ENCODE data around the gene PBX3. TPM values are rescaled to one million over a fixed set of nuclear protein-coding genes. Genes with fewer than 3 reads are reported as not detected.
A peak's percentile ranks its signal among the peaks of the same experiment; 100 is the strongest.

PBX3 gene
- total and polyA plus RNA-seq, 10 of the 15 experiments (the other 5 are each of a cell fraction or from before 2014, with no cell fraction given) = 6.7 to 146 (median 22.2) TPM

- TF ChIP-seq ZNF687 (IDR thresholded peaks at IDR 0.05) (0 out of 2 replicates have a peak, but pooled peaks have one; percentile 37), EZH2 (IDR thresholded peaks at IDR 0.05; ENCODE audit: borderline replicate concordance, control insufficient read depth, low read depth, low read length) (no peak), POLR2AphosphoS2 (IDR thresholded peaks at IDR 0.05; ENCODE audit: low read depth, low read length) (0 out of 2 replicates have a peak, but pooled peaks have one; percentile 47), POLR2AphosphoS5 (IDR thresholded peaks at IDR 0.05; ENCODE audit: low read length) (peak; percentile 60), NFYB (IDR thresholded peaks at IDR 0.05; ENCODE audit: insufficient read depth, low read depth, low read length) (no peak), GATAD2B (conservative IDR thresholded peaks at IDR 0.05; ENCODE audit: low read depth) (no peak), SMARCA5 (IDR thresholded peaks at IDR 0.05) (0 out of 2 replicates have a peak, but pooled peaks have one; percentile 48)
- TF ChIP-seq, protein P1, sequence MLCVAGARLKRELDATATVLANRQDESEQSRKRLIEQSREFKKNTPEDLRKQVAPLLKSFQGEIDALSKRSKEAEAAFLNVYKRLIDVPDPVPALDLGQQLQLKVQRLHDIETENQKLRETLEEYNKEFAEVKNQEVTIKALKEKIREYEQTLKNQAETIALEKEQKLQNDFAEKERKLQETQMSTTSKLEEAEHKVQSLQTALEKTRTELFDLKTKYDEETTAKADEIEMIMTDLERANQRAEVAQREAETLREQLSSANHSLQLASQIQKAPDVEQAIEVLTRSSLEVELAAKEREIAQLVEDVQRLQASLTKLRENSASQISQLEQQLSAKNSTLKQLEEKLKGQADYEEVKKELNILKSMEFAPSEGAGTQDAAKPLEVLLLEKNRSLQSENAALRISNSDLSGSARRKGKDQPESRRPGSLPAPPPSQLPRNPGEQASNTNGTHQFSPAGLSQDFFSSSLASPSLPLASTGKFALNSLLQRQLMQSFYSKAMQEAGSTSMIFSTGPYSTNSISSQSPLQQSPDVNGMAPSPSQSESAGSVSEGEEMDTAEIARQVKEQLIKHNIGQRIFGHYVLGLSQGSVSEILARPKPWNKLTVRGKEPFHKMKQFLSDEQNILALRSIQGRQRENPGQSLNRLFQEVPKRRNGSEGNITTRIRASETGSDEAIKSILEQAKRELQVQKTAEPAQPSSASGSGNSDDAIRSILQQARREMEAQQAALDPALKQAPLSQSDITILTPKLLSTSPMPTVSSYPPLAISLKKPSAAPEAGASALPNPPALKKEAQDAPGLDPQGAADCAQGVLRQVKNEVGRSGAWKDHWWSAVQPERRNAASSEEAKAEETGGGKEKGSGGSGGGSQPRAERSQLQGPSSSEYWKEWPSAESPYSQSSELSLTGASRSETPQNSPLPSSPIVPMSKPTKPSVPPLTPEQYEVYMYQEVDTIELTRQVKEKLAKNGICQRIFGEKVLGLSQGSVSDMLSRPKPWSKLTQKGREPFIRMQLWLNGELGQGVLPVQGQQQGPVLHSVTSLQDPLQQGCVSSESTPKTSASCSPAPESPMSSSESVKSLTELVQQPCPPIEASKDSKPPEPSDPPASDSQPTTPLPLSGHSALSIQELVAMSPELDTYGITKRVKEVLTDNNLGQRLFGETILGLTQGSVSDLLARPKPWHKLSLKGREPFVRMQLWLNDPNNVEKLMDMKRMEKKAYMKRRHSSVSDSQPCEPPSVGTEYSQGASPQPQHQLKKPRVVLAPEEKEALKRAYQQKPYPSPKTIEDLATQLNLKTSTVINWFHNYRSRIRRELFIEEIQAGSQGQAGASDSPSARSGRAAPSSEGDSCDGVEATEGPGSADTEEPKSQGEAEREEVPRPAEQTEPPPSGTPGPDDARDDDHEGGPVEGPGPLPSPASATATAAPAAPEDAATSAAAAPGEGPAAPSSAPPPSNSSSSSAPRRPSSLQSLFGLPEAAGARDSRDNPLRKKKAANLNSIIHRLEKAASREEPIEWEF (IDR thresholded peaks at IDR 0.05; ENCODE audit: insufficient replicate concordance, low read depth, low read length) = no peak
- TF ChIP-seq, protein P2, sequence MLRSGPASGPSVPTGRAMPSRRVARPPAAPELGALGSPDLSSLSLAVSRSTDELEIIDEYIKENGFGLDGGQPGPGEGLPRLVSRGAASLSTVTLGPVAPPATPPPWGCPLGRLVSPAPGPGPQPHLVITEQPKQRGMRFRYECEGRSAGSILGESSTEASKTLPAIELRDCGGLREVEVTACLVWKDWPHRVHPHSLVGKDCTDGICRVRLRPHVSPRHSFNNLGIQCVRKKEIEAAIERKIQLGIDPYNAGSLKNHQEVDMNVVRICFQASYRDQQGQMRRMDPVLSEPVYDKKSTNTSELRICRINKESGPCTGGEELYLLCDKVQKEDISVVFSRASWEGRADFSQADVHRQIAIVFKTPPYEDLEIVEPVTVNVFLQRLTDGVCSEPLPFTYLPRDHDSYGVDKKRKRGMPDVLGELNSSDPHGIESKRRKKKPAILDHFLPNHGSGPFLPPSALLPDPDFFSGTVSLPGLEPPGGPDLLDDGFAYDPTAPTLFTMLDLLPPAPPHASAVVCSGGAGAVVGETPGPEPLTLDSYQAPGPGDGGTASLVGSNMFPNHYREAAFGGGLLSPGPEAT (IDR thresholded peaks at IDR 0.05; ENCODE audit: low read depth) = no peak
Measured at GRCh38 chr9:125701351-125701750, 45.8 kb upstream of the PBX3 start (continued).
